Pulmonary artery endothelial cell (primary cell): ENCODE data around the gene PIGR. TPM values are rescaled to one million over a fixed set of nuclear protein-coding genes. Genes with fewer than 3 reads are reported as not detected.

Experiments used
- DNase-seq: peaks from one replicate; pipeline ENCODE4 v3.0.0-alpha.2; 2011; ENCODE audit warnings: low read depth, low spot score
- total RNA-seq: library from RNA; depleted of rRNA; stranded (reverse); fragments of >200 nt; gene quantifications from 2 replicates; pipeline ENCODE4 v1.2.3, GENCODE V29; 2014

The PIGR gene, protein sequence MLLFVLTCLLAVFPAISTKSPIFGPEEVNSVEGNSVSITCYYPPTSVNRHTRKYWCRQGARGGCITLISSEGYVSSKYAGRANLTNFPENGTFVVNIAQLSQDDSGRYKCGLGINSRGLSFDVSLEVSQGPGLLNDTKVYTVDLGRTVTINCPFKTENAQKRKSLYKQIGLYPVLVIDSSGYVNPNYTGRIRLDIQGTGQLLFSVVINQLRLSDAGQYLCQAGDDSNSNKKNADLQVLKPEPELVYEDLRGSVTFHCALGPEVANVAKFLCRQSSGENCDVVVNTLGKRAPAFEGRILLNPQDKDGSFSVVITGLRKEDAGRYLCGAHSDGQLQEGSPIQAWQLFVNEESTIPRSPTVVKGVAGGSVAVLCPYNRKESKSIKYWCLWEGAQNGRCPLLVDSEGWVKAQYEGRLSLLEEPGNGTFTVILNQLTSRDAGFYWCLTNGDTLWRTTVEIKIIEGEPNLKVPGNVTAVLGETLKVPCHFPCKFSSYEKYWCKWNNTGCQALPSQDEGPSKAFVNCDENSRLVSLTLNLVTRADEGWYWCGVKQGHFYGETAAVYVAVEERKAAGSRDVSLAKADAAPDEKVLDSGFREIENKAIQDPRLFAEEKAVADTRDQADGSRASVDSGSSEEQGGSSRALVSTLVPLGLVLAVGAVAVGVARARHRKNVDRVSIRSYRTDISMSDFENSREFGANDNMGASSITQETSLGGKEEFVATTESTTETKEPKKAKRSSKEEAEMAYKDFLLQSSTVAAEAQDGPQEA
- total RNA-seq = not detected in 2 replicates

DNA sequence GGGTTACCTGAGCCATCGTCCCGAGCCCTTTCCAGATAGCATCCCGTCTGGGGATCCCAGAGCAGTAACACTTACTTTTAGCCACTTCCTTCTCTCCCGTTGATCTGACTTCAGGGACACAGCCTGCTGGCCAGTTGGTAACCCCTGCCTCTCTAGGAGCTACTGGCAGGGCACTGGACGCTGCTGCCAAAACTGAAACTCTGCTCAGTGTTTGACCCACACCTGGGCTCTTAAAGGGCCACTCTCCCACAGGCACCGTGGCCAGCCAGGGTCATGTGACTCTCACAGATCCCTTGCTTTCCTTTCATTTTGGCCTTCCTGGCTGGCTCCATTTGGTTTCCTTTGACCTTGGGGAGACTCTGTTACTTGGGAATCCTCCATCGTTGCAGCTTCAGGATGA, at the start of gene PIGR:
Gene PIGR (minus strand): TSS at position 206 of the 400 bp plus-strand sequence. CDS start 5,935 bp downstream, outside the sequence.
- no peak for DNase-seq

DNA sequence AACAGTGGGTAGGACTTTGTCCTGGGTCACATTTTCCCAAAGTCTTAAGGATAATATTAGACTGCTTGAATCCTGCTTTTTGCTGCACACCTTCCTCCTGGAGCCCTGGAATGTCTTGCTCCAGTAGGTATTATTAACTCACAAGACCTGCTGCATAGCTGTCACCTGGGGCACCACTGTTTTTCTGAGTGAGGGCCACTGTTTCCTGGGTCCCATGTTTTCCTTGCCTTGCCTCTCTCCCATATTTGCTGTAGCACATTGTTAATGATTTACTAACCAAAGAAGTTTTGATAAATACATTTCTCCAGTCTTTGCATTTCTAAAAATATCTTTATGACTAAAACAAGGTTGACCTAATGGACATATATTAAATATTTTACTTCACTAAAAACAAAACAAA, 46.5 kb upstream of the PIGR start:
- DNase-seq = no peak

DNA sequence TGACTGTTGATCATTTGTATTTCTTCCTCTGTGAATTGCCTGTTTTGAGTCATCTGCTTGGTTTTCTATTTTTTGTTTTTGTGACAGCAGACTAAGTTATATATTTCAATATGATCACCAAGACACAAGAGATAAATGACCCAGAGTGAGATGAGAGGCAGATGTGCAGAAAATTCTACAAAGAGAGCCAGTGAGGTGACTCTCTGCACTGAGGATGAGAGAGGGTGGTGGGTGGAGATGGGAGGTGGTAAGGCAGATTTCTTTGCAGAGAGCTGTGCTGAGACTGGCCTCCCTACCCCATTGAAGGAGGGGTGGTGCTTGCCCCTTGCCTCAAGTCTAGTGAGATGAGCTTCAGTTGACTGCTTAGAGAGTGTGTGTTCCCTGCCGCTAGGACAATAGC, 41.6 kb upstream of the PIGR start:
- no peak for DNase-seq

DNA sequence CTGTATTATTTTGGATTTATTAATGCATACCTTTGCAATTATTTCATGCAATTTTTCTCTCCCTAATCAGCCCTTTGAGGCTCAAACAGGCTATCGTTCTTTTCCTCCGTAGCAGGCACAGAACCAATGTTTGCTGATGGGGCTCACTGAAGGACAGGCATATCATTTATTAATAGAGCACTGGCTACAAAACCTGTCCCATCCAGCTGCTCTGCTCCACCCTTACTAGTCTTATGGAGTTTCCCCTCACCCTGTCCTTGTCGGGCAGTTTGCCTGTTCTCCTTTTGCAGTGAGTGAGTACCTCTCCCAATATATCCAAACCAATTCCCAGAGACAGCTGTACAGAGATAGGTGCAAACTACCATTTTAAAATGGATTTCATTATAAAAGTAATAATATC, 40.6 kb upstream of the PIGR start:
- no peak for DNase-seq

DNA sequence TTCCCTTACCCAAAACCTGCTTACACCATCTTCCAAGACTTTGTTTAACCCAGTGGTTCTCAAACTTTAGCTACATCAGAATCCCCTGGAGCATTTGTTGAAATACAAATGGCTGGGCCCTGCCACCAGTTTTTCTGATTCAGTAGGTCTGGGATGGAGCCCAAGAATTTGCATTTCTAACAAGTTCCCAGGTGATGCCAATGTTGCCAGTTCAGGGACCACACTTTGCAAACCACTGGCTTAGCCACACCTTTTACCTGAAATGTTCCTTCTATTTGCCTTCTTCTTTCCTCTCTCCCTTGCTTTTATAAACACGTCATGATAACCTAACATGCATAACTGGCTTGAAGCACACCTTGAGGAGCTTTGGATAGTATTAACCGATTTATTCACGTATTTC, 40.1 kb upstream of the PIGR start:
- DNase-seq = no peak

DNA sequence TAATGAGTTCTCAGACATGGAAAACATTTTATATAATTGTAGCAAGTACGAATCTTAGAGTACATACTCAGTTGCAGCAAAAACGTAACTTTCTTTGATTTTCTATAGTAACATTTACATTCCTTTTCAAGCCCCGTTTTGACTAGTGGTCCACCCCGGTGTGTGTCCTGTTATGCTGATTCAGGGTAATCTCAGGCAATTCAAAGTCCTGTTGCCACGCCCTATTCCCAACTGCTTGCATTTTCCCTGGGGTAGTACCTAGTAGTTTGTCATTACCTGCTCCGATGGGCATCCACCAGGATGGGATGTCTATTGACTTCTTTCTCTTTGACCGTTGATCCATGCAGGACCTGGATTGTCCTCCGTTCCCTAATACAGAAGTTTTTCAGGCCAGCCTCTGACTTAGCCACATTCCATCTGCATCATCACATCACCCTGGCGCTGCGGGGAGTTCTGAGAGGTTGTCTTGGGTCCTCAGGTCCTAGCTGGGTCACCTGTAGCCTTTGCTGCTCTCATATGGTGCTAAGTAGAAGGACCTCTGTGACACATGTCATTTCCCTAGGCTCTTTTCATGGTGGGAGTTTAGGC, 39.0 kb upstream of the PIGR start:
- no peak for DNase-seq

DNA sequence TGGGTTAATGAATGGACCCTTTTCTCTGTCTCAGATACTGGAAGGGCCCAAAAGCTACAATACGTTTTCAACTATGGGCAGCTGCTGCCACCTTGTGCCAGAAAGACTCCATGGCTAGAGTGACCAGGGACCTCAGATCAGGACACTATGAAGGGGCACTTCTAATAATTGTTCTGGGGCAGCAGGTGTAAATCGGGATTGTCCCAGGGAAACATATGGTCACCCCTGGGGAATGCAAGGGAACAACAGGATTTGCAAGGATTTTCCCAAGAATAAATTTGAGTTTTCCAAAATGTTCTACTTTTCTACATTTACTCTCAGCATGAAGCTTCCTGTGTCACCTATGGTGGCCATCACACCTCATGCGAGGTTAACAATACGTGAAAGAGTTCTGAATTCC, 36.0 kb upstream of the PIGR start:
- no peak for DNase-seq

DNA sequence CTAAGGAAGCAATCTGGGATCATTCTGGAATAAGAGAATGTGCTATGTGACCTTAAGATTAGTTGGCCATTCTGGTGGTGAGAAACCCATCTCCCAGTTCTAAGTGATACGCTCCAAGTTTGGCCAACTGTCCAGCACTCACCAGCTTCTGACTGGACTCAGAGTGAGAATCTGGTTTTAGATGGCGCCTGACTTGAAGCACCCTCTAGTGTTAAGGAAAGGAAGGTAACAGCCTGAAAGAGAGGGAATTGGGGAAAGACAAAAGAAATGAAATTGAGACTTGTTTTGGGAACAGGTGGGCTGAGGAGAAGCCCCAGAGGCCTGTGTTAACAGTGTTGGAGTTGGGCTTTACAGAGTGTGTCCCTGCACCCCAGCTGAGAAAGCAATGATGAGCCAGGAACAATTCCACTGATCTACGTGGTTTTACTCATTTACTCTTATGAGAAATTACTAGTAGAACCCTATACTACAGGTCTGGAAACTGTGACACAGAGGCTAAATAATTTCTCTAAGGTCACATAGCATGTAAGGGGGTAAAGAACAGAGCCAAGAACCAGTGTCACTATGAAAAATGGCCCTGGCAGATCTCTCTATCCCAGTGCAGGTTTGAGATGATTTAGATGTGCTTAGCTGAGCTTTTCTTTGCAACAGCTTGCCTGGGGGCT, 33.2 kb upstream of the PIGR start:
- no peak for DNase-seq

DNA sequence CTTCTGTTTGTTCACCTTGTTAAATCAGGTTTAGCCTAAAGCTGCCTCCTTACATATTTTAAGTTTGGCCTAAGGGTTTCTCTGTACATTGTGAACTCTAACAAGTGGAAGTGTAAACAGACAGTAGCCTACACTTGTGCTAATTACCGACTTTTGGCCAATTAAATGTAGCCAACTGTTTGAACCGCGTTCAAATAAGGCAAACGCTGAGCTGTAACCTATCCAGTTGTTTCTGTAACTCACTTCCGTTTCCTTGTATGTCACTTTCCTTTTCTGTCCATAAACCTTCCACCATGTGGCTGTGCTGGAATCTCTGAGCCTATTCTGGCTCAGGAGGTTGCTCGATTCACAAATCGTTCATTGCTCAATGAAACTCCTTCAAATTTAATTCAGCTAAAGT, 32.0 kb upstream of the PIGR start:
- DNase-seq = no peak

DNA sequence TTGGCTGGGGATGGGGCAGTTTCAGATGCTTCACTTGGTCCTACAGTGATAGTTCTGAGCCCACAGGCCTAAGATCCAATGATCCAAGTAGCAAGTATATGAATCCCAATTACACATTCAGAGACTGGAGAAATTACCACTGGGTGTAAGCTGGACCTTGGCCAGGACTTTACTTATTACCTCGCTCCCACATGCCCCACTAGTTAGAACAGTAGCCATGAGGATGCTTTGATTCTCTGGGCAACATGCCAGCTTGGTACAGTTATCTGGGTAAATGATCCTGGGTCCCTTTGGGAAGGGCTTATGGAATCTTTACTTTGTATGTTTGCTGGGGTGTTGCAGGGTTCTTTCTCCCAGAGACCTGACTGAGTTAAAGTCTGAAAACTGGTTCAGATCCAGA, 29.0 kb upstream of the PIGR start:
- DNase-seq = no peak

DNA sequence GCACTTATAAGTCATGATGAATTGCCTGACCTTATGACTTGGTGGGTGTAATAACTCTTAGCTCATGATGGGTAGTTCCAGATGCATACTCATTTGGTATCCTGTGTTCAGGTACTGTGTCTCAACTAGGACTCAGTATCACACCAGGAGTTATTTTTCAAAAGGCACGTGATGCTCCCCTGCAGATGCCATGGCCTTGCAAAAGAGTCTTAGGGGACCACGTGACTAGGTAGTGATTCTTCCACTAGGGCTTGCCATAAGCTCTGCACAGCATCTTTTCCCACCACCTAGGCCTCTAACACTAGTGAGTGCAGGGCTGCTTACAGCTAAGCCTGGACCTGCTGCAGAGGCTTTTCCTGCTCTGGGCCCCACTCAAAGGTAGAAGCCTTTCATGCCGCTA, 27.9 kb upstream of the PIGR start:
- DNase-seq = no peak

DNA sequence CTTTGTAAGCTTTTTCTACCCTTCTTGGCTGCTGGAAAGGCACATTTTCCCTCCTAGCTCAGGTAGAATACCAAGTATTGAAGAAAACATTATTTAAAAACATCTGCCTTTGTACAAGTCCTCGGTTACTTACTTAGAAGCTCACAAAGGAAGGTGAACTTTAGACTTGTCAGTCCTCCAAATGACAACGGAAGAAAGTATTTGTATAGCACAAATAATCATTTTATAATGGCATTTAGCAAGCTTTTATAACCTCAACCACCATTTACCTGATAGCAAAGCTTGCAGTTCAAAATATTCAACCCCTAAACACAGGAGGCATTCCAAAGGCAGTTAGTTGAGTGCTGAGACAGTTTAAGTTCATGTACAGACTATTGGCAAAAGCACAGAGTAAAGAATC, 26.5 kb upstream of the PIGR start:
- DNase-seq = no peak

DNA sequence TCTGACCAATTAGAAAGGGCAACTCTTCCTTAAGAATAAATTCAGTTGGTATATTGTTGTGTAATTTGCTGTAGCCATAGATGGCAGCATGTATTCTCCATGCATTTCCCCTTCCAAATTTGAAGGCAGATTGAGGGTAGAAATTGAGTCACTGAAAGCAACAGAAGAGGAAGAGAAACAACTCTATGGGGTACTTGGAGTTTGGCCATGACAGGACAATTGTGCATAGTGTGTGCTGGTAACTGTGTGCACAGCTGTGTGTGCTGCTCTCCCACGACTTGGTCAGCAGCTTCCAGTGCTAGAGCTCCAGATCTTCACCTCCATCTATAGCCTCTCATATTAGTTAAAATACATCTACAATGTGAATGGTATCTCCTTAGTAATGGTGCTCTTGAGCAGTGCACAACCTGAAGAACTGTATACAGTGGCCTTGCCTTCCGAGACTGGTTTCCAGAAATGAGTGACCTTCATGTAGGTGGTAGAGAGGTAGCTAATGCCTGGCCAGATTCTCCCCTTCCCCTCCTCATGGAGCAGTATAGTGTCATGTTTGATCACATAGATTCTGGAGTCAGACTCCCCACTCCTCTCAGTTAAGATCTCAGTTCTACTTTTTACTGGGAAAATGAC, 24.9 kb upstream of the PIGR start:
- DNase-seq = no peak

DNA sequence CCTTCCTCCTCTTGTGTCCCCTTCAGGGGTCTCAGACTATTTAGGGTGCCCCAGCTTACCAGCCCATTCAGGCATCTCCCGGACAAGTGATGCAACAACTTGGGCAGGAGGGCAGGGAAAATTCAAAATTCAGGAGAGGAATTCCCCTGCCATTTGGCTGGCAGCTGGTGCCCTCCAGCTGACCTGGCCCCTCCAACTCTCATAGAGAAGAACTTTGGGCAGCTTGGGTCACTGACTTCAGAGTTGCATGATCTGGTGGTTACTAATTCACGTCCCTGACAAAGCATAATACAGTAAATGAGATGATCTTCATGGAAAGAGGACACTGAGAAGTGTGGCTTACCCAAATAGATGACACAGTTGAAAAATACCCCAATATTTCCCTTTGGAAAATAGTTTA, 24.2 kb upstream of the PIGR start, which contains the start of gene FCAMR:
Gene FCAMR (minus strand): TSS at position 15 of the 400 bp plus-strand sequence. CDS start 335 bp downstream, outside the sequence.
- no peak for DNase-seq

DNA sequence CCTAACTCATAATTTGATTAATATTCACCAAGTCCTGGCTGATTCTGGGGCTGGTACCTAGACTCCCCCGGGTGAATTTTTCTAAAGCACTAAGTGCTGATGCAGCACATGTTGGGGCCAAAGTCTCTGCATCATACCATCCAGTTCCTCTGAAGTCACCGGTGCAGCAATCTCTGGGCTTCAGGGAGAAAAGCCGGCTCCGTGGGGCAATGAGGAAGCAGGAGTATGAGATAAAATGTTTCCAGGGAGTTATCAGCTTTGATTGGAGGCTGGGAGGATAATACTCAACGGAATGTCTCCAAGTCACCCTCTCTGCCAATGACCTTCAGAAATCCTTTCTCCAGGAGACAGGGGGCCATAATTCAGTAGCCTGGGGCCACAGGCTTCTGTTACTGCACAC, 22.8 kb upstream of the PIGR start:
- no peak for DNase-seq

DNA sequence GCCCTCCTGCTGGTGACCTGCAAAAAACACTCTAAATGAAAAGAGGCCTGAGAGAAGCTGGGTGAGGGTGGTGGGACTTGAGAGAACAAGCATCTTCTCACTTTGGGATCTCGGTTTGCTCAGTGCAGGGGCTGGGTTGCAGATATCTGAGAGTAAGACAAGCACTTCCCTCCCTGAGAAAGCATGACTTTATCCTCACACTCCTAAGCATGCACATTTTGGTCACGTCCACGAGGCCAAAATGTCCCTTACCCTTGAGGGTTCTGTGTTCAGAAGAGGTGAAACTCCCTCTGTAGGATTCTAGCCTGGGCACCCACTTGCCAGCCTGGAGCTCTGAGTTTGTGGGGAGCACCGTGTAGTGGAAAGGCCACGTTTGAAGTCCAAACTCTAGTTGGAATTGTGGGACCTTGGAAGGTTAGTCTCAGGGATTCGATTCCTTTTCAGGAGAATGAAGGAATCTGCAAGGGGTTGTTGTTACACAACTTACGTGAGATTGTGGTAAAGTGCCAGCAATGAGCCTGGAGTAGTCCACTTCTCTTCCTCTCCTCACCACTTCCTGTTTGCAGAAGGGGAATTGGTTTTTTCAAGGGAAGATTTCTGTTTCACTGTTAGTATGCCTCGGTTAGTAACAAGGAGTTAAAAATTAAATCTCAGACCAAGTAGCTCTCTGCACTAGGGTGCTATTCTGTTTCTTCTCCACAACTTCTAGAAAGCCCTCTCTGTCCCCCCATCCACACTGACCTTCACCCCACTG, 21.0 kb upstream of the PIGR start:
- no peak for DNase-seq

DNA sequence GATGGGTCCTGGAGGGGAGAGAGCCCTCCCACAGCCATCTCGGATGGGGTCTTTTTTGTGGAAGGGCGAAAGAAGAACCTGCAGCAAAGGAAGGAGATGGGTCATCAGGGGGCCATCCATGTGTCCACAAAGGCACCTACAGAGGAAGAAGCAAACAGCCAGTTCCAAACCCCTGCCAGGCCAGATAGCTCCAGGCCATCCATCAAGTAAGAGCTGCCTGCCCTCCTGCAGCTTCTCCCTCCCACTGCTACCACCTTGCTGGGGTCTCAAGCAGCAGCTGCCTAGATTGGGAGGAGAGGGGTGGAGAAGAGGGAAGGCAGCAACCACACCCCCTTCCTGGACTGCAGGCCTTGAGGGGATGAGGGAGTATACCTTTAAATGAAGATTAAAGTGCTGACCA, 19.5 kb upstream of the PIGR start:
- no peak for DNase-seq

DNA sequence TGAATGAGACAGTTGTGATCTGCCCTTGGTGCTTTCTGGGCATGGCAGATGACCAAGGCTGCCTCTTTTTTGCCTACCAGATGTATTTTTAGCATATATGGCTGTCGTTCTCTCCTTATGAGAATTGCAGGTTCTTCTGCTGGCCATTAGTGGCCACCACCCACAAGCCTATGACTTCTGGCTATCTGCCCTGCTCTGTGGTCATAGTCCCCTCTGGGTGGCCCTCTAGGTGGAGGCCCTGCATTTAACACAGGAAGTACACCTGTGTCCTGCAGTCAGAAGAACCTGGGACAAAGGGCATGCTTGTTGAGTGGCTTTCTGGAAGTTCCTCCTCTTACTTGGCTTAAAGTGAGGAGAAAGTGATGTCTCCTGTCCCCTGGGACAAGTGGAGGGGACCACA, 17.5 kb upstream of the PIGR start:
- DNase-seq = no peak

DNA sequence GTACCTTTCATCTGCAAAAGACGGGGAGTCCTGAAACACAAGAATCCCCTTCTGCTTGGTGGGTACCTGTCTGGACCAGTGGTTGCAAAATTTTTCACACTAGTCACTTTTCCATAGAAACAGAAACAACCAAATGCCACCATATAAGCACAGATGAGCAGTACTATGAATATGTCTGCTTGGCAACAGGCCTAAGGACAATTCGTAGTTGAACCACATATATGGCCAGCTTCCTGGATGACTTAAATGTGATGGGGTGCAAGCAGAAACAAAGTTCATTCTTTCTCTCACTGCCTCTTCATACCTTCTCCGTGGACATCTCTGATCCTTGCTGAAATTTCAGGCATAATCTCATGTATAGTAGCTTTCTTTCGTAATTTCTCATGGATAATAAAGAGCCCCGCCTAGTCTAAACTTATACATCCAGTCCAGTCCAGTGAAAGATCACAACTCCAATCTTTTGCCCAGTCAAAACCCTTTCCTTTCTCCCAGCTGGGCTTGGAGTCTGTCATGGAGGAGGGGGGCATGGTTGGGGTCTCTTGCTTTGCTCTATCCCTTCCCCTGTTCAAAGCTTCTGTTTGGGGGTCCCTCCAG, 16.9 kb upstream of the PIGR start:
- no peak for DNase-seq

DNA sequence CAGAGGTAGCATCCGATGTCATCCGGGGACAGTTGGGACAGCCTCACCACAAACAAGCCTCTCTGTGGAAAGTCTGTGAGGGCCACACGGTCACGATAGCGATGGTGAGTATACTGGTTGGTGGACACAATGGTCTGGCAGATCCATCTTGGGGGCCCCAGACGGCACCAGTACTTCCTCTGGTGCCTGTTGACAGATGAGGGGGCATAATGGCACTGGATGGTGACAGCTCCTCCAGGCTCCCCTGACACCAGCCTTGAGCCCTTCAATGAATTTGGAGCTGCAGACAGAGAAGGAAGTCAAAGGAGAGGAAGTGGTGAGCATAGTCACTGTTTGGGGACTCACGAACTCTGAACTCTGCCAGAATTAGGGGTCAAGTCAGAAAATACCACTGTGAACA, 16.0 kb upstream of the PIGR start:
- no peak for DNase-seq
